ENCODE data around the gene ATG16L1. TPM values are rescaled to one million over a fixed set of nuclear protein-coding genes. Genes with fewer than 3 reads are reported as not detected.

ATG16L1 gene
- total RNA-seq, 1 donor from 2014 or later: 54.1 TPM

GRCh38 chr2:233233618-233234230 lies 17.7 kb upstream of the ATG16L1 start:
- H3K4me3 ChIP-seq (ENCODE audit: low read depth, low read length): no peak overlapping the region
- no peak for TF ChIP-seq CTCF (IDR thresholded peaks at IDR 0.05; ENCODE audit: insufficient read depth, low read length, poor library complexity, severe bottlenecking)
- no peak for DNase-seq (ENCODE audit: low read depth)
- H3K36me3 ChIP-seq (ENCODE audit: control insufficient read depth, insufficient read depth, low read length): no peaks in the 10 kb centered on the region
- H3K27me3 ChIP-seq (ENCODE audit: control insufficient read depth, insufficient read depth, low read length): no peaks in the 10 kb centered on the region

- Histone ChIP-seq H3K27me3 (ENCODE audit: control insufficient read depth, insufficient read depth, low read length) (no peaks in the 10 kb centered on the region), H3K4me3 (ENCODE audit: low read depth, low read length) (no peak overlapping the region), H3K36me3 (ENCODE audit: control insufficient read depth, insufficient read depth, low read length) (no peaks in the 10 kb centered on the region)
- no peak for TF ChIP-seq CTCF (IDR thresholded peaks at IDR 0.05; ENCODE audit: insufficient read depth, low read length, poor library complexity, severe bottlenecking)
- no peak for DNase-seq (ENCODE audit: low read depth)
Observed at GRCh38 chr2:233234264-233234663, 17.2 kb upstream of the ATG16L1 start.

GRCh38 chr2:233234996-233235395 lies 16.5 kb upstream of the ATG16L1 start:
- no peaks in the 10 kb centered on the region for H3K27me3 ChIP-seq (ENCODE audit: control insufficient read depth, insufficient read depth, low read length)
- H3K36me3 ChIP-seq (ENCODE audit: control insufficient read depth, insufficient read depth, low read length): no peaks in the 10 kb centered on the region
- no peak for DNase-seq (ENCODE audit: low read depth)
- no peak for TF ChIP-seq CTCF (IDR thresholded peaks at IDR 0.05; ENCODE audit: insufficient read depth, low read length, poor library complexity, severe bottlenecking)
- H3K4me3 ChIP-seq (ENCODE audit: low read depth, low read length): no peak overlapping the region

GRCh38 chr2:233235977-233236376 lies 15.5 kb upstream of the ATG16L1 start:
- H3K36me3 ChIP-seq (ENCODE audit: control insufficient read depth, insufficient read depth, low read length): no peaks in the 10 kb centered on the region
- no peak for DNase-seq (ENCODE audit: low read depth)
- no peaks in the 10 kb centered on the region for H3K27me3 ChIP-seq (ENCODE audit: control insufficient read depth, insufficient read depth, low read length)

GRCh38 chr2:233236820-233237589 lies 14.5 kb upstream of the ATG16L1 start:
- TF ChIP-seq CTCF (IDR thresholded peaks at IDR 0.05; ENCODE audit: insufficient read depth, low read length, poor library complexity, severe bottlenecking): no peak
- Histone ChIP-seq H3K36me3 (ENCODE audit: control insufficient read depth, insufficient read depth, low read length) (no peaks in the 10 kb centered on the region), H3K27me3 (ENCODE audit: control insufficient read depth, insufficient read depth, low read length) (no peaks in the 10 kb centered on the region), H3K4me3 (ENCODE audit: low read depth, low read length) (no peak overlapping the region)
- DNase-seq (ENCODE audit: low read depth): no peak

More at GRCh38 chr2:233235977-233236376, 15.5 kb upstream of the ATG16L1 start:
- no peak overlapping the region for H3K4me3 ChIP-seq (ENCODE audit: low read depth, low read length)
- TF ChIP-seq CTCF (IDR thresholded peaks at IDR 0.05; ENCODE audit: insufficient read depth, low read length, poor library complexity, severe bottlenecking): no peak
